ENCODE data around the gene MAP4K2. TPM values are rescaled to one million over a fixed set of nuclear protein-coding genes. Genes with fewer than 3 reads are reported as not detected.

MAP4K2 gene
- total RNA-seq, 4 donors from 2014 or later, result 3.6 to 9.0 (median 6.1) TPM

DNA sequence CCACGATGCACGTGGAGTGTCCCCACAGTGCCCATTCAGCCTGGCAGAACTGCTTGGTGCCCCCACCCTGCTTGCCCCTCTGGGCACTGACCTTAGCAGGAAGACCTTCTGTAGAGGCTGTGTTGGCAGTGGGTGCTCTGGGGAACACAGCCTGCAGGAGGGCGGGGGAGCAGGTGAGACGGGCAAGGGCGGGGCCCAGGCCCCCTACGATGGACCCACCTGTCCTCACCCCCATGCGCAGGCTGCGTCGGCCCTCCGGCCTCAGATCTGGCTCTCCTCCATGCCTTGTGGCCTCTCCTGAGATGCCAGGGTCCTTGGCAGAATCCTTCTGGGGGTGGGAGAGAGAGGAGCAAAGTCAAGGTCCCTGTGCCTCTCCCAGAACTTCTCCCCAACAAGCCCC is 30.5 kb upstream of the MAP4K2 start:
- Histone ChIP-seq H3K4me3 (no peak overlapping the region), H3K27me3 (no peaks in the 10 kb centered on the region), H3K36me3 (peaks cover 13 to 97% (median 38%) of the 10 kb centered on the region in 3 donors), H3K4me1 (peaks cover 4 to 31% (median 6%) of the 10 kb centered on the region in 3 donors), H3K9me3 (no peaks in the 10 kb centered on the region), H3K27ac (no peak overlapping the region)
- intact Hi-C loops (cut with DNase I), result no loop called here
- TF ChIP-seq, protein P1, sequence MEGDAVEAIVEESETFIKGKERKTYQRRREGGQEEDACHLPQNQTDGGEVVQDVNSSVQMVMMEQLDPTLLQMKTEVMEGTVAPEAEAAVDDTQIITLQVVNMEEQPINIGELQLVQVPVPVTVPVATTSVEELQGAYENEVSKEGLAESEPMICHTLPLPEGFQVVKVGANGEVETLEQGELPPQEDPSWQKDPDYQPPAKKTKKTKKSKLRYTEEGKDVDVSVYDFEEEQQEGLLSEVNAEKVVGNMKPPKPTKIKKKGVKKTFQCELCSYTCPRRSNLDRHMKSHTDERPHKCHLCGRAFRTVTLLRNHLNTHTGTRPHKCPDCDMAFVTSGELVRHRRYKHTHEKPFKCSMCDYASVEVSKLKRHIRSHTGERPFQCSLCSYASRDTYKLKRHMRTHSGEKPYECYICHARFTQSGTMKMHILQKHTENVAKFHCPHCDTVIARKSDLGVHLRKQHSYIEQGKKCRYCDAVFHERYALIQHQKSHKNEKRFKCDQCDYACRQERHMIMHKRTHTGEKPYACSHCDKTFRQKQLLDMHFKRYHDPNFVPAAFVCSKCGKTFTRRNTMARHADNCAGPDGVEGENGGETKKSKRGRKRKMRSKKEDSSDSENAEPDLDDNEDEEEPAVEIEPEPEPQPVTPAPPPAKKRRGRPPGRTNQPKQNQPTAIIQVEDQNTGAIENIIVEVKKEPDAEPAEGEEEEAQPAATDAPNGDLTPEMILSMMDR (IDR thresholded peaks at IDR 0.05), result no peak
- TF ChIP-seq POLR2A (IDR thresholded peaks at IDR 0.05), result no peak
- WGBS, 2 donors, result no CpG with 5 or more reads among the region's 10 CpGs
- DNase-seq, result no peak

DNA sequence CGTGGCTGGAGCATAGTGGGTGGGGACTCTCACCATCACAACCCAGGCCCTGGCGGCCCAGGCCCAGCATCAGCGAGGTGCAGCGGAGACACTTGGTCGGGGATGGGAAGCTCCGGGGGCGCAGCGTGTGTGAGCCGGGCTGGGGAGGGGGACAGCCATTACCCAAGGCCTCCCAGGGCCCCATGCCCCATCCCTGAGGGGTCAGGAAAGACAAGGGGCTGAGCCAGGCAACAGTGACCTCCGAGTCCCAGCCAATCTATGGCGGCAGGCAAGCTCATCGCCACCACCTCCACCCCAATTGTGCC is 30.1 kb upstream of the MAP4K2 start:
- WGBS, 2 donors, result 80% methylated on average over 1 of the region's 12 CpGs; no CpG with 5 or more reads in 1 of the 2 donors
- intact Hi-C loops (cut with DNase I), result no loop called here
- H3K9me3 ChIP-seq, result no peaks in the 10 kb centered on the region
- no peak for TF ChIP-seq POLR2A (IDR thresholded peaks at IDR 0.05)
- TF ChIP-seq, protein P1 (IDR thresholded peaks at IDR 0.05), result no peak
- no peak overlapping the region for H3K27ac ChIP-seq
- H3K27me3 ChIP-seq, result no peaks in the 10 kb centered on the region
- H3K36me3 ChIP-seq, result peaks cover 13 to 97% (median 38%) of the 10 kb centered on the region in 3 donors
- no peak for DNase-seq
- H3K4me1 ChIP-seq, result peaks cover 4 to 31% (median 6%) of the 10 kb centered on the region in 3 donors
- H3K4me3 ChIP-seq, result no peak overlapping the region

DNA sequence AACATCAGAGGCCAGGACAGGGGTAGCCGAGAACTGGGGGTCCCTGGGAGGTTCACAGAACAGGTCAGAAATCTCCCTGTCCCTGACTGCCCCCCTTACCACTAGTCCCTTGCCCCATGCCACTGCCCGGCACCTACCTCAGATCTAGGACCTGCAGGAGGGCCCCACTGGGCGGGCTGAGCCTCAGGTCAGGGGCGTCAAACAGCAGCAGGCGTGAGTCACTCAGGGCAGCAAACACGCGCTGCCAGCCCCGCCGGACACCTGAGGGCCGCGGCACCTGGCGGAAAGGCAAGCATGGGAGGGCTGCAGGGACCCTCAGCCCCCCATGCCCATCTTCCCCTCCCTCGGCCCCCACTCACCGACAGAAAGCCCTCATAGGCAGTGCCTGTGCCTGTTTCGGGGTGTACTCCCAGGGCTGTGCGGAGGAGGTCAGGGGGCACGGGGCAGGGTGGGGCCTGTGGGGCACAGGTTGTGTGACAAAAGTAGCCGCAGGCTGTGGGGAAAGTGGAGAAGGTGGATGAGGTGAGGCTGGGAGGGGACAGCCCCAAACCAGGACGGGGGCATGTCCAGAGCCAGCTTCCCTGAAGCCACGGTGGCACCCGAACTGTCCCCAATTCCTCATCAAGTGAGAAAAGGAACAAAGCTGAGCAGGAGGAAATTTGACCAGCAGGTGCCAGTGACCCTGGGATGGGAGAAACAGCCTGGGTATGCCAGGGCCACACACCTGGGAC is 29.6 kb upstream of the MAP4K2 start:
- peaks cover 13 to 97% (median 38%) of the 10 kb centered on the region in 3 donors for H3K36me3 ChIP-seq
- no peaks in the 10 kb centered on the region for H3K27me3 ChIP-seq
- H3K9me3 ChIP-seq, result no peaks in the 10 kb centered on the region
- no peak overlapping the region for H3K27ac ChIP-seq
- no peak overlapping the region for H3K4me3 ChIP-seq
- peaks cover 4 to 30% (median 6%) of the 10 kb centered on the region in 3 donors for H3K4me1 ChIP-seq
- 71 to 90% methylated on average over 1 to 2 of the region's 21 CpGs for WGBS, 2 donors
- DNase-seq, result no peak
- intact Hi-C loops (cut with DNase I), result no loop called here
- TF ChIP-seq POLR2A (IDR thresholded peaks at IDR 0.05), result no peak
- TF ChIP-seq, protein P1 (IDR thresholded peaks at IDR 0.05), result no peak

GRCh38 chr11:64831411-64831891 is 28.4 kb upstream of the MAP4K2 start:
- no peak overlapping the region for H3K4me3 ChIP-seq
- no peak for DNase-seq
- H3K36me3 ChIP-seq, result peaks cover 13 to 97% (median 42%) of the 10 kb centered on the region in 3 donors
- no peaks in the 10 kb centered on the region for H3K27me3 ChIP-seq
- no peak for TF ChIP-seq POLR2A (IDR thresholded peaks at IDR 0.05)
- TF ChIP-seq, protein P1 (IDR thresholded peaks at IDR 0.05), result no peak
- 86% methylated on average over 19 of the region's 24 CpGs; no CpG with 5 or more reads in 1 of the 2 donors for WGBS, 2 donors
- no peak overlapping the region for H3K27ac ChIP-seq
- H3K9me3 ChIP-seq, result no peaks in the 10 kb centered on the region
- intact Hi-C loops (cut with DNase I), result no loop called here
- peaks cover 4 to 18% (median 6%) of the 10 kb centered on the region in 3 donors for H3K4me1 ChIP-seq

- TF ChIP-seq, protein P1 (IDR thresholded peaks at IDR 0.05), result no peak
- no peak for TF ChIP-seq POLR2A (IDR thresholded peaks at IDR 0.05)
- Histone ChIP-seq H3K4me3 (no peak overlapping the region), H3K36me3 (peaks cover 13 to 100% (median 38%) of the 10 kb centered on the region in 3 donors), H3K4me1 (peaks cover 0 to under 1% (median 0%) of the 10 kb centered on the region in 3 donors), H3K27ac (no peak overlapping the region), H3K27me3 (no peaks in the 10 kb centered on the region), H3K9me3 (no peaks in the 10 kb centered on the region)
- DNase-seq, result no peak
- intact Hi-C loops (cut with DNase I), result no loop called here
- WGBS, 2 donors, result 67 to 86% methylated on average over 6 to 20 of the region's 43 CpGs
Observed at GRCh38 chr11:64829536-64830251, 26.7 kb upstream of the MAP4K2 start.
